Measurements from ENCODE around the gene ARIH2.
"Not testable (repeated sequence)": the region's sequence is repeated elsewhere in the genome, so short reads cannot be mapped to it uniquely, and the experiment has no call there.

The ARIH2 gene

GRCh38 chr3:49001155-49001554 is 82.5 kb downstream of the ARIH2 start:
- DNase-seq (ENCODE audit: low spot score) (no peak), FAIRE-seq (no peak)

DNA sequence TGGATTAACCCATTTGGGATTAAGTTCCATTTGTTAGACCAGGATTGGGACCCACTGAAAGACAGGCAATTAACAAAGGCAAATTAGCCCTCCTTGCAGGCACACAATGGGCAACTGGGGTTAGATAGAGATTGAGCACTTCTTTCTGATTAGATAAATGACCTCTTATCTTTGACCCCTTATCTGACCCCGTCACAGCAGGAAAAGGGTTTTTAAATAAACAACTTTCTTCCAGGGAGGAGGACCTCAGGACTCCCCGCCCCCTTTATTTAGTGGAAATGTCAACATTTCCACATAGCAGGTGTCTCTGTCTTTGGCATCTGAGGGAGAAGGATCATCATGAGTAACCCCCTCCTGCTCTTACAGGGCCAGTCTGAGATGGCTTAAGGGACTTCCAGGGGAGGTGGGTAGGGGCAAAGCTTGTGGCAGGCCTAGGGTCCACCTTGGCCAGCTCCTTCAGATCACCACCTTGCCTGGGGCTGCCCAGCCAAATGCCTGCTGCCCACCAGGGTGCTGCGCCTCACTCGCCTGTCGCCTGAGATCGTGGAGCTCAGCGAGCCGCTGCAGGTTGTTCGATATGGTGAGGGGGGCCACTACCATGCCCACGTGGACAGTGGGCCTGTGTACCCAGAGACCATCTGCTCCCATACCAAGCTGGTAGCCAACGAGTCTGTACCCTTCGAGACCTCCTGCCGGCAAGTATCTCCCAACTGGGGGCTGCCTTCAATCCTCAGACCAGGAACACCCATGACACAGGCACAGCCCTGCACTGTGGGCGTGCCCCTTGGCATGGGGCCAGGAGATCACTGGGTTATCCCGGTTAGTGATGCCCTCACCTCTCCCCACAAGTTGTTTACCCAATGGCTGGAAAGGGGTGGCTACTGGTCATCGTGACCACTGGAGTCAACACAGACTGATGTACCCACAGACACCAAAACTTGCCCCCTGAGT is 86.0 kb downstream of the ARIH2 start:
- FAIRE-seq (no peak), DNase-seq (ENCODE audit: low spot score) (no peak)

DNA sequence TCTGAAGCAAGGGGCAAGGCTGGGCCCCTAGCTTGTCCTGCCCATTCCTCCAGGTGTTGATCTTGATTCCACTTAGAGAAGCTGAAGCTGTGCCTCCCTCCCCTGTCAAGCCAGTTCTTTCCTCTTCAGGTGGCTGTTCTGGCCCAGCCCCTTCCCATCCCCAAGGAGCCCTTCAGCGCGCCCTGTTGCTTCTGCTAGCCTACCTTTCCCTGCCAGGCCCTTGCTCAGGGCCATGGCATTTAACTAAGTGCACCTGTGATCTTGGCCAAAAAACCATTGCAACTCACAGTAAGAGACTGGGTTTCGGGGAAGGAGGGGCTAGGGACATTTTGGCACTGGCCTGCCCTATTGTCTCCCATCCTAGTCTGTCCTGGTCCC is 86.7 kb downstream of the ARIH2 start:
- FAIRE-seq (no peak), DNase-seq (ENCODE audit: low spot score) (no peak)

DNA sequence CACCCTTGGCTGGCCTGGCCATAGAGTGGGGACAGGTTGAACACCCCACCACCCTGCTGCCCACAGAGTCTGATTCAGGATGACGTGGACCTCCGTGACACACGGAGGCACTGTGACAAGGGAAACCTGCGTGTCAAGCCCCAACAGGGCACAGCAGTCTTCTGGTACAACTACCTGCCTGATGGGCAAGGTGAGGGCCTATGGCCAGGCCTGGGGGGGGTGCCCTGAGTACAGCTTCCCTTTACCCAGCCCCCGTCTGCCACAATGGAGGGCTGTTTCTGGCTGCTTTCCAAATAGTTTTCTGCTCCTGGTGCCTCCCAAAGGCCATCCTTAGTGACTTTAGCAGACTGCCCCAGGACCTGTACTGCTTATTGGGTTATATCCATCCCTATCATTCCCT is 87.4 kb downstream of the ARIH2 start:
- FAIRE-seq (peak; percentile 44), DNase-seq (ENCODE audit: low spot score) (no peak)

DNA sequence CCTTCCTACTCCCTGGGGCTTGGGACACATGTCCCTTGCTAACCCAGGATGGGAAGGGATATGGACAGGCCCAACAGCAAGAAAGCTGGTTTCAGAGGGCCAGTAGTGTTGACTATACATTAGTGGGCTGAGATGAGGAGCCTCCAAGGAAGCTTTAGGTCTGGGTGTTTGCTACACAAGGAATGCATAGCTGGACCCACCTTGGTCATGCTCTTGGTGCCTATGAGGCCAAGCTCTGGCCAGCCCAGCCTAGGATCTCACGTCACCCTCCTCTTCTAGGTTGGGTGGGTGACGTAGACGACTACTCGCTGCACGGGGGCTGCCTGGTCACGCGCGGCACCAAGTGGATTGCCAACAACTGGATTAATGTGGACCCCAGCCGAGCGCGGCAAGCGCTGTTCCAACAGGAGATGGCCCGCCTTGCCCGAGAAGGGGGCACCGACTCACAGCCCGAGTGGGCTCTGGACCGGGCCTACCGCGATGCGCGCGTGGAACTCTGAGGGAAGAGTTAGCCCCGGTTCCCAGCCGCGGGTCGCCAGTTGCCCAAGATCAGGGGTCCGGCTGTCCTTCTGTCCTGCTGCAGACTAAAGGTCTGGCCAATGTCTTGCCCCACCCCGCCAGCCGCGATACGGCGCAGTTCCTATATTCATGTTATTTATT is 87.9 kb downstream of the ARIH2 start:
- FAIRE-seq = no peak
- DNase-seq (ENCODE audit: low spot score) = peak; percentile 21

GRCh38 chr3:49007068-49007770 is 88.6 kb downstream of the ARIH2 start, which contains the start of gene WDR6:
Gene WDR6, plus strand, starts transcription at chr3:49007391. Its CDS starts 41 bp downstream, at chr3:49007432.
- FAIRE-seq (peak; percentile 88), DNase-seq (ENCODE audit: low spot score) (peak; percentile 98)

DNA sequence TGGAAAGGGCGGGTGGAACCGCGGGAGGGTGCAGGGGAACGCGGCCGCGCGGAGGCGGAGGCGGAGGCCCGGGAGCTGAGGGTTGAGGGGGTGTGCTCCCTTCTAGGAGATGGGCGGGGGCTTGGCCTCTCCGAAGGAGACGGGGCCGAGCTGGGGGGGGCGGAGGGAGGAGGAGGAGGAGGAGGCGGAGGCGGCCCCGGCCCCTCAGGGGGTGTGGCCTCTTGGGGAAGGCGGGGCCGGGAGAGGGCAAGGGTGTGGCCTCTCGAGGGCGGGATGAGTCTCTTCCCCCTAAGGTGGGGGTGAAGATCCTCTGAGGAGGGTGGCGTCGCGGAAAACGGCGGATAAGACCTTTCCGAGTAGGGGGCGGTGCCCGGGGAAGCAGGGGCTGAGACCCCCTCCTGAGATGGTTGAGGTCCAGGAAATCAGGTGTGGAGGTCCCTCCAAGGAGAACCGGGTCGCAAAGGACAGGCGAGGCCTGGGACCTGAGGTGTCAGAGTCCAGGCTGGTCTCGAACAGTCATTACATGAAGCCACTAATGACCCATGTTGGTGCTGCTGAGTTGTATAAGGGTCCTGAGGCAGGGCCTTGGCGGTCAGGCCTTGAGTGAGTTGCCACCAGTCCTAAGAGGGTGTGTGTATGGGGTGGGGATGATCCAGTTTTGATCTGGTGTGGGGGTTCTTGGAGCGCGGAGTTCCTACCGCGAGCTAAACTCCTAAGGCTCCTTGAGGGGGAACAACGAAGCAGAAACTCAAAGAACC is 89.3 kb downstream of the ARIH2 start:
- DNase-seq (ENCODE audit: low spot score) (peak; percentile 92), FAIRE-seq (no peak)

DNA sequence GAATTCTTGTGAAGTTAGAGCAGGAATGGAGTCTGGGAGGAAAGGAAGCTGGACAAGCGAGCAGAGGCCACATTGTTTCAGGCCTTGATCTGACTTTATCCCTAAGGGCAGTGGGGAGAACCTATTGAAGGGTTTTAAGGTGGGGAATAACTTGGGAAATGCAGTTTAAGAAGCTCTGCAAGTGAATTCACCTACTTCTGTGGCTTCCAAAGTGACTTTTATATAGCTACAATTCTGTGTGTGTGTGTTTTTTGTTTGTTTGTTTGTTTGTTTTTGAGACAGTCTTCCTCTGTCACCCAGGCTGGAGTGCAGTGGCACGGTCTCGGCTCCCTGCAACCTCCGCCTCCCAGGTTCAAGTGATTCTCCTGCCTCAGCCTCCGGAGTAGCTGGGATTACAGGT is 90.0 kb downstream of the ARIH2 start:
- DNase-seq (ENCODE audit: low spot score); FAIRE-seq: not testable (repeated sequence)

GRCh38 chr3:49009396-49009795 is 90.8 kb downstream of the ARIH2 start:
- DNase-seq (ENCODE audit: low spot score) (no peak), FAIRE-seq (no peak)

DNA sequence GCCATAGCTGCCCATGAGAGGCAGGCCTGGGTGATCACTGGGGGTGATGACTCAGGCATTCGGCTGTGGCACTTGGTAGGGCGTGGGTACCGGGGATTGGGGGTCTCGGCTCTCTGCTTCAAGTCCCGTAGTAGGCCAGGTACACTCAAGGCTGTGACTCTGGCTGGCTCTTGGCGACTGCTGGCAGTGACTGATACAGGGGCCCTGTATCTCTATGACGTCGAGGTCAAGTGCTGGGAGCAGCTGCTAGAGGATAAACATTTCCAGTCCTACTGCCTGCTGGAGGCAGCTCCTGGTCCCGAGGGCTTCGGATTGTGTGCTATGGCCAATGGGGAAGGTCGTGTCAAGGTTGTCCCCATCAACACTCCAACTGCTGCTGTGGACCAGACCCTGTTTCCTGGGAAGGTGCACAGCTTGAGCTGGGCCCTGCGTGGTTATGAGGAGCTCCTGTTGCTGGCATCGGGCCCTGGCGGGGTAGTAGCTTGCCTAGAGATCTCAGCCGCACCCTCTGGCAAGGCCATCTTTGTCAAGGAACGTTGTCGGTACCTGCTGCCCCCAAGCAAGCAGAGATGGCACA is 93.9 kb downstream of the ARIH2 start:
- DNase-seq (ENCODE audit: low spot score) (no peak), FAIRE-seq (no peak)

- DNase-seq (ENCODE audit: low spot score) (no peak), FAIRE-seq (no peak)
These were observed 94.6 kb downstream of the ARIH2 start for GRCh38 chr3:49013113-49013737.

DNA sequence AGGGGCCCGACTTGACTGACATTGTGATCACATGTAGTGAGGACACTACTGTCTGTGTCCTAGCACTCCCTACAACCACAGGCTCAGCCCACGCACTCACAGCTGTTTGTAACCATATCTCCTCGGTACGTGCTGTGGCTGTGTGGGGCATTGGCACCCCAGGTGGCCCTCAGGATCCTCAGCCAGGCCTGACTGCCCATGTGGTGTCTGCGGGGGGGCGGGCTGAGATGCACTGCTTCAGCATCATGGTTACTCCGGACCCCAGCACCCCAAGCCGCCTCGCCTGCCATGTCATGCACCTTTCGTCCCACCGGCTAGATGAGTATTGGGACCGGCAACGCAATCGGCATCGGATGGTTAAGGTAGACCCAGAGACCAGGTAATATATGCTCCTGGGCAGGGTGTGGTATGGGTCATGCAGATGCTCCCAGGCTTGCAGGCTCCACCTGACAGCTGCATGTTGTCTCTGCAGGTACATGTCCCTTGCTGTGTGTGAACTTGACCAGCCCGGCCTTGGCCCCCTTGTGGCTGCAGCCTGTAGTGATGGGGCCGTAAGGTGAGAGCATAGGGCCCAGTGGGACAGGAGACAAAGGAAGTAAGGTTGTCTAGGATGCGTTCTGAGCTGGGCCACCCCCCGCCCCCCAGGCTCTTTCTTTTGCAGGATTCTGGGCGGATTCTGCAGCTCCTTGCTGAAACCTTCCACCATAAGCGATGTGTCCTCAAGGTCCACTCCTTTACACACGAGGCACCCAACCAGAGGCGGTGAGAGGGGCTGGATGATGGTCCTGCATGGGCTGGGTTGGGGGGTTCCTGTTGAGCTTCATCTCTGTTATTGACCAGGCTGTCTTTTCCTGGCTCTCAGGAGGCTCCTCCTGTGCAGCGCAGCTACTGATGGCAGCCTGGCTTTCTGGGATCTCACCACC is 95.4 kb downstream of the ARIH2 start:
- DNase-seq (ENCODE audit: low spot score) (peak; percentile 37), FAIRE-seq (no peak)

DNA sequence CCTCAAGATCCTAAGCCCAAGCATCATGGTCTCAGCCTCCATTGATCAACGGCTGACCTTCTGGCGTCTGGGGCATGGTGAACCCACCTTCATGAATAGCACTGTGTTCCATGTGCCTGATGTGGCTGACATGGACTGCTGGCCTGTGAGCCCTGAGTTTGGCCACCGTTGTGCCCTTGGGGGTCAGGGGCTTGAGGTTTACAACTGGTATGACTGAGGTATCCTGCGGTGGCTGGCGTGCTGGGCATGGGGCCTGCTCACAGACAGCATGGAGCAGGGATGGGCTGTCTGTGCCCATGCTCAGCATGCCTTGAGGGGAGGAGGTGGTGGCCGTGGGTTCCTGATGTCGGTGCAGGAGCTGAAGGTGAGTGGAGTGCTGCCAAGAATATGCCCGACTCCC is 96.4 kb downstream of the ARIH2 start:
- no peak for DNase-seq (ENCODE audit: low spot score)
- FAIRE-seq = peak; percentile 30

DNA sequence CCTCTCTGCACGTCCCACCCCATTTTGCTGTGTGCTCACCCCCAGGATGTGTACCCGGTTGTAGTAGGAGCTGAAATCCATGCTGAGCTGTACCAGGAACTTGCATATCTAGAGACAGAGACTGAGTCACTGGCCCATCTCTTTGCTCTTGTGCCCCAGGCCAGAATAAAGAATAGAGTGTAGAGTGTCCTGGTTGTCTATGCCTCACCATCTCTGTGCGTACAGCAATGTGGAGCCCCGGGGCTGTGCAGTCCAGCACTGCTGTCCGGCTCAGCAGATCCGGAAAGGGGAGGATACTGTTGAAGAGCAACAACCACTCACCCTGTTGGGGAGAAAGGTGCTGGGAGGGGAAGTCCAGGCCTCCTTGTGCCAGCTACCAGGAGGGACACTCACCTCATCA is 97.1 kb downstream of the ARIH2 start:
- DNase-seq (ENCODE audit: low spot score) (no peak), FAIRE-seq (no peak)

DNA sequence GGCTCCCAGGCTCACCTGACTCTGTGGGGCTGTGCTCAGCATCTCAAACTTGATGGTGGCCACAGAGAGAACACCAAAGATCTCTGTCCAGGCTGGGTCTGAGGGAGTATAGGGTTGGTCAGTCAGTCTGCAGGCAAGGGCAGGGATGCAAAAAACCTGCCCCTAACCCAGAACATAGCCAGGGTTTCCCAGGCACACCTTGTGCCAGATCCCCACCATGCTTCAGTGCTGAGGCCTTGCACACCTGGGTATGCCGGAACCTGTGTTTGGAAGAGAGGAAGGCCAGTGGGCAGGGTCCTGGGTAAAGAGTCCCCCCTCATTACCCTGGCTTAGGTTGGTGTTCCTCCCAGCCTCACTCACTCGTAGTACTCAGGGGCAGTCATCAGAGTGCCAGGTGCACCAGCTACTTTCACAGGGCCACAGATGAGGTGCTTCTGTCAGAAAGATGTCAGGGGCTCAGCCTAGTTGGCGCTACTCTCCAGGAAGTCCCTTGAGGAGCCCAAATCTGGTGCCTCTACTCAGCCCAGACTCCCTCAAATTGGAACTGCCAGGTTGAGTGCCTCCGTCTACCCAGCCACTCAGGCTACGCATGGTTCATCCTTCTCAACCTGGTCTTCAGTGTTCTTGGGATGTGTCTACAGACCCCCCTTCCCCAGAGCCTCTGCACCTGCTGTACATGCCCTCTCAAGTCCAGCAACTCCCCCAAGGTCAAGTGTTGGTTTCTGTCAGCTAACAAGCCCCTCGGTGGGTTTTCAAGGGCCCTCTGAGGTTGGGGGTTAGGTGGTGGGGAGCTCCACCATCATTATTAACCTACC is 98.0 kb downstream of the ARIH2 start:
- DNase-seq (ENCODE audit: low spot score) = no peak
- no peak for FAIRE-seq

DNA sequence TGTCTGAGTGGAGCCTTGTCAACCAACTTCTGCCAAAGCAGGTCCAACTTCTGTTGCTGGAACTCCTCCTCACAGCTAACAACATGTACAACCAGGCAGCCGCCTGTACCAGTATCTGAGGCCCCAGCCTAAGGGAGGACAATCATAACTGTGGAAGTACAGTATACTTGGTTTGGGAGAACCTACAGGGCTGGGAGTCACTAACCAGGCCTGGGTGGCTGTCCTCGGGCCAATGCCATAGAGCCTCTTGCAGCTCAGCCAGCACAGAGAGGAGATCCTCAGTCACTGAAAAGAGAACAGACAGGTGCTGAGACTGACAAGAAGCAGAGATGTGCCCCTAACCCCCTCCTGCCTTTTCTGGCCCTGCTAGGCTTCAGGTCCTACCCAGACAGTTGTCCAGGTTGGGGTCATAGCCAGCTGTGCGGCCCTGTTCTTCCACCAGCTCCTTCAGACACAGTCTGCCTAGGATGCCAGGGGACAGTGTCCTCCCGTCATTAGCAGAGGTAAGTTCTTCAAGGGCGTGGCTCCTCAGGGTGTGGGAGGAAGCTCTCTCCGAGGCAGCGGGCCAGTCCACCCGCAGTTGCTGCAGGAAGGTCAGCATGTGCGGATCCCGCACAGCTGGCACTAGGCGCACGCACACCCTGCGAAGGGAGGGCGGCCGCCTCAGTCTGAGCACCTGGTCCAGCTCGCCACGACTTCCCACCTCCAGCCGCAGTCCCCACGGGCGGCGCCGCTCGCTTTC is 98.8 kb downstream of the ARIH2 start:
- no peak for FAIRE-seq
- DNase-seq (ENCODE audit: low spot score) = no peak

- peak; percentile 62 for FAIRE-seq
These were observed 99.5 kb downstream of the ARIH2 start, which contains the start of gene DALRD3 for GRCh38 chr3:49017971-49018706. Gene DALRD3, minus strand, starts transcription at chr3:49018580. Its CDS starts 16 bp downstream, at chr3:49018564.

More at GRCh38 chr3:49017971-49018706, 99.5 kb downstream of the ARIH2 start, which contains the start of gene DALRD3:
- peak; percentile 70 for DNase-seq (ENCODE audit: low spot score)
